SK-N-SH treated with all-trans-retinoic acid at 6 μM for 48 hours (cell line): ENCODE results near the gene HOXD11.

ENCODE experiments used
- ATAC-seq: fragments of 200-7000 bp; cut with Tn5 transposase; 3 replicates; pipeline ENCODE4 v1.9.1; 2020; ENCODE audit warnings: mild to moderate bottlenecking, moderate library complexity
- BACH2 ChIP-seq: fragments of 250-450 bp; sonication (Bioruptor Pico); IDR thresholded peaks from 2 replicates; pipeline ENCODE4 v1.9.0; 2021; ENCODE audit warnings: mild to moderate bottlenecking, borderline replicate concordance
- CREB5 ChIP-seq: fragments of 250-450 bp; sonication (Bioruptor Pico); IDR thresholded peaks from 2 replicates; pipeline ENCODE4 v1.5.1; 2020; ENCODE audit warnings: low read depth, mild to moderate bottlenecking, moderate library complexity
- CSDC2 ChIP-seq: fragments of 250-450 bp; sonication (Bioruptor Pico); IDR thresholded peaks from 2 replicates; pipeline ENCODE4 v1.5.0; 2020; ENCODE audit warnings: mild to moderate bottlenecking, moderate library complexity
- CSRNP3 ChIP-seq: fragments of 250-450 bp; sonication (Bioruptor Pico); IDR thresholded peaks from 2 replicates; pipeline ENCODE4 v1.5.1; 2021; ENCODE audit warnings: mild to moderate bottlenecking, moderate library complexity
- ESRRG ChIP-seq: fragments of 250-450 bp; sonication (Bioruptor Pico); IDR thresholded peaks from 2 replicates; pipeline ENCODE4 v1.6.1; 2021; ENCODE audit warnings: mild to moderate bottlenecking
- GLIS3 ChIP-seq: fragments of 250-450 bp; sonication (Bioruptor Pico); IDR thresholded peaks from 2 replicates; pipeline ENCODE4 v1.5.0; 2020; ENCODE audit warnings: mild to moderate bottlenecking, moderate library complexity
- ISL1 ChIP-seq: fragments of 250-450 bp; sonication (Bioruptor Pico); IDR thresholded peaks from 2 replicates; pipeline ENCODE4 v2.1.2; 2022; ENCODE audit warnings: mild to moderate bottlenecking, moderate library complexity
- PATZ1 ChIP-seq: fragments of 250-450 bp; sonication (Bioruptor Pico); IDR thresholded peaks from 2 replicates; pipeline ENCODE4 v1.8.0; 2020; ENCODE audit warnings: mild to moderate bottlenecking, moderate library complexity, borderline replicate concordance
- POU6F1 ChIP-seq: fragments of 250-450 bp; sonication (Bioruptor Pico); IDR thresholded peaks from 2 replicates; pipeline ENCODE4 v1.8.0; 2021; ENCODE audit warnings: low read depth, mild to moderate bottlenecking, moderate library complexity, borderline replicate concordance
- SNAI2 ChIP-seq: fragments of 250-450 bp; sonication (Bioruptor Pico); IDR thresholded peaks from 2 replicates; pipeline ENCODE4 v1.5.0; 2020; ENCODE audit warnings: mild to moderate bottlenecking, moderate library complexity
- TOX ChIP-seq: fragments of 250-450 bp; sonication (Bioruptor Pico); IDR thresholded peaks from 2 replicates; pipeline ENCODE4 v1.8.0; 2021; ENCODE audit warnings: mild to moderate bottlenecking, moderate library complexity, borderline replicate concordance
- TSHZ2 ChIP-seq: fragments of 250-450 bp; sonication (Bioruptor Pico); IDR thresholded peaks from 2 replicates; pipeline ENCODE4 v1.5.0; 2020; ENCODE audit warnings: mild to moderate bottlenecking, moderate library complexity
- ZC3H10 ChIP-seq: fragments of 250-450 bp; sonication (Bioruptor Pico); IDR thresholded peaks from 2 replicates; pipeline ENCODE4 v1.5.1; 2021; ENCODE audit warnings: mild to moderate bottlenecking, moderate library complexity
- ZNF565 ChIP-seq: fragments of 450-650 bp; formaldehyde crosslinking; conservative IDR thresholded peaks from 2 replicates; pipeline ENCODE4 v1.5.0; 2020; ENCODE audit warnings: low read depth, mild to moderate bottlenecking, moderate library complexity
- ZNF8 ChIP-seq: fragments of 450-650 bp; formaldehyde crosslinking; IDR thresholded peaks from 2 replicates; pipeline ENCODE4 v1.5.0; 2020; ENCODE audit warnings: mild to moderate bottlenecking, moderate library complexity

HOXD11 gene

GRCh38 chr2:176129813-176130146 is 22.7 kb downstream of the HOXD11 start (continued):
- TF ChIP-seq TSHZ2 (CRISPR knock-in tag) (no peak), ZC3H10 (no peak), POU6F1 (CRISPR knock-in tag) (no peak), CSRNP3 (CRISPR knock-in tag) (no peak), ESRRG (CRISPR knock-in tag) (no peak)

GRCh38 chr2:176130147-176130956 is 23.3 kb downstream of the HOXD11 start:
- ATAC-seq = peak; percentile 38
- no peak for TF ChIP-seq SNAI2 (CRISPR knock-in tag)
- no peak for TF ChIP-seq ZNF8 (CRISPR knock-in tag)
- TF ChIP-seq CSDC2 = 0 out of 2 replicates have a peak, but pooled peaks have one; percentile 35
- TF ChIP-seq BACH2 = no peak
- no peak for TF ChIP-seq CSRNP3 (CRISPR knock-in tag)
- no peak for TF ChIP-seq TOX (CRISPR knock-in tag)
- TF ChIP-seq CREB5 (CRISPR knock-in tag) = no peak
- TF ChIP-seq ESRRG (CRISPR knock-in tag) = no peak
- 0 out of 2 replicates have a peak, but pooled peaks have one; percentile 58 for TF ChIP-seq PATZ1 (CRISPR knock-in tag)
- TF ChIP-seq ISL1 (CRISPR knock-in tag) = no peak
- no peak for TF ChIP-seq GLIS3 (CRISPR knock-in tag)
- no peak for TF ChIP-seq ZNF565 (CRISPR knock-in tag)
- no peak for TF ChIP-seq TSHZ2 (CRISPR knock-in tag)
